ENCODE data around the gene ADCY7. TPM values are rescaled to one million over a fixed set of nuclear protein-coding genes. Genes with fewer than 3 reads are reported as not detected.

The ADCY7 gene
- total RNA-seq, 1 experiment from 2014 or later, result 13.1 TPM

- CTCF ChIA-PET, result interaction anchor here (0.6 kb wide), 1 partner anchor 150 kb away, joined by 4 read pairs; no protein-coding TSS in a partner anchor
- no peak overlapping the region for H3K9ac ChIP-seq (ENCODE audit: low read length)
- no peak overlapping the region for H3K27ac ChIP-seq (ENCODE audit: low read length)
- H3K4me2 ChIP-seq (ENCODE audit: low read length), result peak overlapping the region; percentile 92
- intact Hi-C loops (cut with micrococcal nuclease), result loop anchor here (10.0 kb wide), 1 partner anchor 77 kb away; no protein-coding TSS in a partner anchor
- ATAC-seq (no peak), DNase-seq (no peak)
- no peaks in the 10 kb centered on the region for H3K27me3 ChIP-seq (ENCODE audit: low read length)
- BruUV-seq (replicated peaks), result no TSS peak
- no peaks in the 10 kb centered on the region for H3K9me3 ChIP-seq (ENCODE audit: low read length)
- no peak for TF ChIP-seq CTCF (conservative IDR thresholded peaks at IDR 0.05; ENCODE audit: low read depth, low read length)
- peaks cover 37% of the 10 kb centered on the region for H3K4me1 ChIP-seq (ENCODE audit: insufficient read depth, low read length)
- H3K4me3 ChIP-seq (ENCODE audit: low read length), result peak overlapping the region; percentile 72
- H4K20me1 ChIP-seq (ENCODE audit: low read length), result no peaks in the 10 kb centered on the region
- POLR2A ChIA-PET (ENCODE audit: unreplicated experiment), result no interaction called here
- no peak overlapping the region for H2AFZ ChIP-seq (ENCODE audit: low read length)
- no peaks in the 10 kb centered on the region for H3K36me3 ChIP-seq (ENCODE audit: low read depth, low read length)
- peaks cover 41% of the 10 kb centered on the region for H3K79me2 ChIP-seq (ENCODE audit: low read length)
- H3K9me2 ChIP-seq (replicated peaks; ENCODE audit: low read length), result no peaks in the 10 kb centered on the region
- peaks cover 3% of the 10 kb centered on the region for H3F3A ChIP-seq (ENCODE audit: low read length, unreplicated experiment)
Observed at GRCh38 chr16:50247123-50247905, 19.0 kb upstream of the ADCY7 start.

- Histone ChIP-seq H3K79me2 (ENCODE audit: low read length) (peaks cover 48% of the 10 kb centered on the region), H3K27me3 (ENCODE audit: low read length) (no peaks in the 10 kb centered on the region), H3K27ac (ENCODE audit: low read length) (no peak overlapping the region), H3K9ac (ENCODE audit: low read length) (no peak overlapping the region), H3F3A (ENCODE audit: low read length, unreplicated experiment) (peaks cover 3% of the 10 kb centered on the region), H3K4me1 (ENCODE audit: insufficient read depth, low read length) (peaks cover 37% of the 10 kb centered on the region), H4K20me1 (ENCODE audit: low read length) (no peaks in the 10 kb centered on the region), H3K4me2 (ENCODE audit: low read length) (no peak overlapping the region), H3K4me3 (ENCODE audit: low read length) (no peak overlapping the region), H3K9me3 (ENCODE audit: low read length) (no peaks in the 10 kb centered on the region), H2AFZ (ENCODE audit: low read length) (no peak overlapping the region), H3K36me3 (ENCODE audit: low read depth, low read length) (no peaks in the 10 kb centered on the region), H3K9me2 (replicated peaks; ENCODE audit: low read length) (no peaks in the 10 kb centered on the region)
- CTCF ChIA-PET, result interaction anchor here (0.6 kb wide), 1 partner anchor 151 kb away, joined by 4 read pairs; no protein-coding TSS in a partner anchor
- no peak for ATAC-seq
- intact Hi-C loops (cut with micrococcal nuclease), result loop anchor here (10.0 kb wide), 1 partner anchor 77 kb away; no protein-coding TSS in a partner anchor
- no peak for DNase-seq
- BruUV-seq (replicated peaks), result no TSS peak
- TF ChIP-seq CTCF (conservative IDR thresholded peaks at IDR 0.05; ENCODE audit: low read depth, low read length), result no peak
- TF ChIP-seq EZH2phosphoT487 (IDR thresholded peaks at IDR 0.05; ENCODE audit: borderline replicate concordance, low read length), result no peak
- TF ChIP-seq EZH2 (IDR thresholded peaks at IDR 0.05; ENCODE audit: low read length, unreplicated experiment), result no peak
- POLR2A ChIA-PET (ENCODE audit: unreplicated experiment), result no interaction called here
Observed at GRCh38 chr16:50247906-50248608, 18.3 kb upstream of the ADCY7 start.

GRCh38 chr16:50248845-50249244 lies 17.5 kb upstream of the ADCY7 start:
- no TSS peak for BruUV-seq (replicated peaks)
- CTCF ChIA-PET, result no interaction called here
- peaks cover 3% of the 10 kb centered on the region for H3F3A ChIP-seq (ENCODE audit: low read length, unreplicated experiment)
- DNase-seq (no peak), ATAC-seq (no peak)
- H3K27me3 ChIP-seq (ENCODE audit: low read length), result no peaks in the 10 kb centered on the region
- TF ChIP-seq CTCF (conservative IDR thresholded peaks at IDR 0.05; ENCODE audit: low read depth, low read length), result no peak
- no peak for TF ChIP-seq EZH2phosphoT487 (IDR thresholded peaks at IDR 0.05; ENCODE audit: borderline replicate concordance, low read length)
- TF ChIP-seq EZH2 (IDR thresholded peaks at IDR 0.05; ENCODE audit: low read length, unreplicated experiment), result no peak
- intact Hi-C loops (cut with micrococcal nuclease), result loop anchor here (10.0 kb wide), 1 partner anchor 76 kb away; no protein-coding TSS in a partner anchor
- H3K79me2 ChIP-seq (ENCODE audit: low read length), result peaks cover 48% of the 10 kb centered on the region
- no peak overlapping the region for H3K9ac ChIP-seq (ENCODE audit: low read length)
- no peaks in the 10 kb centered on the region for H3K9me3 ChIP-seq (ENCODE audit: low read length)
- H3K4me3 ChIP-seq (ENCODE audit: low read length), result no peak overlapping the region
- POLR2A ChIA-PET (ENCODE audit: unreplicated experiment), result no interaction called here
- H2AFZ ChIP-seq (ENCODE audit: low read length), result no peak overlapping the region
- H3K27ac ChIP-seq (ENCODE audit: low read length), result no peak overlapping the region
- H4K20me1 ChIP-seq (ENCODE audit: low read length), result no peaks in the 10 kb centered on the region
- H3K4me1 ChIP-seq (ENCODE audit: insufficient read depth, low read length), result peaks cover 34% of the 10 kb centered on the region
- H3K9me2 ChIP-seq (replicated peaks; ENCODE audit: low read length), result no peaks in the 10 kb centered on the region
- no peak overlapping the region for H3K4me2 ChIP-seq (ENCODE audit: low read length)
- no peaks in the 10 kb centered on the region for H3K36me3 ChIP-seq (ENCODE audit: low read depth, low read length)
